HT-29 (cell line): ENCODE results near the gene RASGRP3. TPM values are rescaled to one million over a fixed set of nuclear protein-coding genes. Genes with fewer than 3 reads are reported as not detected.

Source experiments
- DNase-seq: peaks from one replicate; pipeline ENCODE4 v3.0.0-alpha.2; 2015; ENCODE audit warnings: low spot score
- total RNA-seq: library from RNA; depleted of rRNA; stranded (reverse); fragments of >200 nt; shearing (Covaris generic); gene quantifications from 2 replicates; pipeline ENCODE4 v1.2.3, GENCODE V29; 2014

RASGRP3 gene
- total RNA-seq, 1 experiment from 2014 or later = 0.41 TPM

DNA sequence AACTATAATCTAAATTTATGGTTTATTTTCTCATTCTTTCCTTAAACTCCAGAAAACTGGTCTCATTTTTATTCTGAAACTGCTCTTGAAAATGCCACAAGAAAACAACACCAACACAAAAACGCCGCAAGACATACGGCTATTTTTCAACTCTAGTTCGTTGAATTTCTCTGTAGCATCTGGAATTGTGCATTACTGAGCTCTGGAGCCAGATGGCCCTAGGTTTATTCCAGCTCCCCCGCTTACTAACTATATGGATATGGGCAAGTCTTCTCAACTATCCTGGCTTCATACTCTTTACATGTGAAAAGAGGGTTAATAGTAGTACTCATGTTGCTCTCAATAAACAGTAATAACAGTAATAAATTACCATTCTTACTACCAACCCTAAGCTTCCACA is 102.8 kb downstream of the RASGRP3 start:
- no peak for DNase-seq

DNA sequence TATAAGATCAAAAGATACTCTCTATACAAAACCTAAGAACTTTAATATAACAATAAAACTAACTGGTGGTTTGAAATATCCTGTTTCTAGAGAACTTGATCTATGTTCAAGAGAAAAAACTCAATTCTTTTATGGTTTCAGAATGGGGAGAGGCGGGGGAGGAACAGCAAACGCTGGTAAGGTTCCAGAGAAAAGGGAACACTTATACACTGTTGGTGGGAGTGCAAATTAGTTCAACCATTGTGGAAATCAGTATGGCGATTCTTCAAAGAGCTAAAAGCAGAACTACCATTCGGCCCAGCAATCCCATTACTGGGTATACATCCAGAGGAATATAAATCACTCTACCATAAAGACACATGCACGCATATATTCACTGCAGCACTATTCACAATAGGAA is 105.4 kb downstream of the RASGRP3 start:
- no peak for DNase-seq

DNA sequence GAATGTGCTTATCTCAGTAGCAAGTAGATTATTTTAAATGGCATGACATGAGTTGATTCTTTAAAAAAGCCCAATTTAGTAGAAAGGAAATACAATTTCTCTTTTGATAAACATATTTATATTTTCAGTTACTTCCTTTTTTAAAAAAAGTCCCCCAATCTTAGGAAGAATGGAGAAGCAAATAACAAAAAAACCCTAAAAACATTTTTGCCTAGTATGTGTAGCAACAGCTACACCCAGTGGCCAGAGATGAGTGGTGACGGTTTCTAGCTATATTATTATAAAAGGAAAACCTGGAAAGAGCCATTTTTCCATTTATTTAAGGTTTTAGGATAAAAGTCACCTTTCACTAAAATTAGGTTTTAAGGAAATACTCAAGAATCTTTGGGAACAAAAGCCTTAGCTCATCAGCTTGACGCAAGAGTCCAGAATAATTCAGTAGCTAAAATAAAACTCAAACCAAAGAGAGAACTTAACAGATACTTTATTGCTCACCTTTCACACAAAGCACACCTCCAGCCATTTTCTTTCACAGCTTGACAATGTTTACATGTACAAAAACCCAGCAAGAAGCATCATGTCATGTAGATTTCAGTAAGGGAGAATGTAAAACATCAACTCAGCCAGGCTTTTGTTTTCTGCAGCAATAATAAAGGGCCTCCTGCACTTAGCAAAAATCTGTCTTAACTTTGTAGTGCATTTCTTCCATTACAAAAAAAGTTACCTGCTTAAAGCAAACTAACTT is 106.9 kb downstream of the RASGRP3 start:
- peak; percentile 45 for DNase-seq

DNA sequence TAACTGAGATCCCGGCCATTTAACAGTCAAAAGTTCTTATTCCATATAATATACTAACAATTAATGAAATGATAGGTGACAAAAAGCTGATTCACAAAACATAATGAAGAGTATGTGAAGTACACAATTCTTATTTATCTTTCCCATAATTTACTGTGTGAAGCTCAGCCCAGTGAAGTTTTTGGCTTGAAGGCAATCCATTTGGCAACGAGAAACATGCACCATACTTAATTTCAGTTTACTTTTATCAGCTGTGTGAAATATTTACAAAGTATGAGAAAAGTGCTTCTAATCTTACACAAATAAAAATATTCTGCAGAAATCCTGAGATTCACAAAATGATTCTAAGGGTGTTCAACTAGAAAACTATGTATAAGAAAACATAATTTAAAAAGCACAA is 110.3 kb downstream of the RASGRP3 start:
- DNase-seq = no peak

DNA sequence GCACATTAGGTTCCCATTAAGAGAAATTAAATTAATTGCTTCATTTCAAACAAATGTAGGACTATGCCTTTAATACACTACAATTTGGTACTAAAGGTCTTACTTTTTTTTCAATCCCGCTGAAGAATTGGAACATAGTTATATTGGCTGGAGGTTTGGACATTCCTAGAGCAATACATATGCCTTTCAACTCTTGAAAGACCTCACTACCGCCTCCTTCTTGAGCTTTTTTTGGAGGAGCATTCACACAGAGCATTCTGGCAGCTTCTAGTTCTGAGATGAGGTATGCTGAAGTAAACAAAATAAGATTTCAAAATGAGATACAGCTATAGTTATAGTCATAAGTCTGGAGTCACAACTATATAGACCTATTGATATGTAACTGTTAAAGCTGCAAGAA is 111.8 kb downstream of the RASGRP3 start:
- no peak for DNase-seq

DNA sequence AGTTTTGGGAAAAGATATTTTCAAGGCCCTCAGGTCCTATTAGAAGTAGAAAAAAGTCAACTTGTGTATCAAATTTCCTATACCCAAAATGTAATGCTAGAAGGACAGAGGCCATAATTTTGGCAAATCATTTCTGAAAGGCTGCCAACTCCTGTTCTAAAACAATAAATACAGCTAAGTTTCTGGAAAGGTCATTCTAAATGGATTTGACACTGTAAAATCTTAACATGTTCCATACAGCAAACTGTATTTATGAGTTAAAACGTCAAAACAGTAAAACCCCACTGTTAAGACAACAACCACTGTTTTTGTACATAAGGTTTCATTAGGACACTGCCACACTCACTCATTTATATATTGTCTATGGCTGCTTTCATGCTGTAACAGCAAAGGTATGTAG is 113.0 kb downstream of the RASGRP3 start:
- no peak for DNase-seq

DNA sequence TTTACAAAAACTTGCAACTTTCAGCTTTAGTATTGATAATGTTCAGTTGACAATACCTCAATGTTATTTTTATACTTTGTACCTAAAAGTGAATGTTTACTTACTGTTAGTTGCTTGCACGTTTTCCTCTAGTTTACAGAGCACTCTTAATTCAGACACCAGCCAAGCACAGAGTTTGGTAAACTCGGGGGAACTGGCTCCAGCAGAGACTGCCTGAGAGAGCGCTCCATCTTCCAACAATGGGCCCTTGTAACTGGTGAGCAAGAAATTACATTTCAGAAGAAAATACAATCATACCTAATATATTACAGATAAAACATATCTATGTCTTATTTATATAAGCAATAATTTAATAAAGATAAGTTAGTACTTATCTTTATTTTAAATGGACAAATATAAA is 118.9 kb downstream of the RASGRP3 start:
- no peak for DNase-seq

DNA sequence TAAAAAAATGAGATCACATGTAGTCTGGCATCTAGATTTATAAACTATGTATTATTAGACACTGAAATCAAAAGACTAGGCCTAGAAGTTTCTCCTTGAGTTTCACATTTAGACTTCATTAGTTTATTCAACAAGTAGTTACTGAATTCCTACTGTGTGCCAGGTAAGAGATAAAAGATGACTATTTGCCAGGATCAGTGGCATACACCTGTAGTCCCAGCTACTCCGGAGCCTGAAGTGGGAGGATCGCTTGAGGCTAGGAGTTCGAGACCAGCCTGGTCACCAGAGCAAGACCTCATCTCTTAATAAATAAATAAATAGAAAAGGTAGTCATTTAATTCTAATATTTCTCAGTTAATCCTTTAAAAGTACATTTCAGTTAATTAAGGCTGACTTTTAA is 120.6 kb downstream of the RASGRP3 start:
- no peak for DNase-seq

DNA sequence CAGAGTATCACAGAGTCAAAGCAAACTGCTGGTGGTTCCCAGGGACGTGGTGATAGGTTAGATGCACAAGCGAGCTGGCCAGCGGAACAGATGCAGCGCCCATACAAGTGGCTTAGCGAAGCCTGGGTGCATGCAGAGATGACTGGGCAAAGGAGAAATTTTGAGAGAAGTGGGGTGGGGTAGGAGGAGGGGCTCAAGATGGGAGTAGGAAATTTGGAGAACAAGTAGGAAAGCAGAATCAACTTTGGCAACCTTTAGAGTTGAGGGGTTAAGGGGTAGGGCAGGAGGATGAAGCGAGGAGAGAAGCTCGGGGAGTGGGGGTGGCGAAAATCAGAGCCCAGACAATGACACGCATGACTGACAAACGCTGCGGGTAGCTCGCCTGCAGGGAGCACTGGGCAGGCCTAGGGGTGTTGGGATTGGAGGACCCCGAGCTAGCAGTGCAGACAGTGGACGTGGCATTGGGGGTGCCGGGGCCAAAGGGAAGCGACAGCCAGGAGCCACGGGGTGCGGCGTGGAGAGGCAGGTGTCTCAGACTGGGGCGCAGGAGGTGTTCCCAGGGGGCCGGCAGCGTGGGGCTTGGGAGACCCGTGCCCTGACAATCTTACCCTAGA is 122.2 kb downstream of the RASGRP3 start:
- DNase-seq = peak; percentile 46

DNA sequence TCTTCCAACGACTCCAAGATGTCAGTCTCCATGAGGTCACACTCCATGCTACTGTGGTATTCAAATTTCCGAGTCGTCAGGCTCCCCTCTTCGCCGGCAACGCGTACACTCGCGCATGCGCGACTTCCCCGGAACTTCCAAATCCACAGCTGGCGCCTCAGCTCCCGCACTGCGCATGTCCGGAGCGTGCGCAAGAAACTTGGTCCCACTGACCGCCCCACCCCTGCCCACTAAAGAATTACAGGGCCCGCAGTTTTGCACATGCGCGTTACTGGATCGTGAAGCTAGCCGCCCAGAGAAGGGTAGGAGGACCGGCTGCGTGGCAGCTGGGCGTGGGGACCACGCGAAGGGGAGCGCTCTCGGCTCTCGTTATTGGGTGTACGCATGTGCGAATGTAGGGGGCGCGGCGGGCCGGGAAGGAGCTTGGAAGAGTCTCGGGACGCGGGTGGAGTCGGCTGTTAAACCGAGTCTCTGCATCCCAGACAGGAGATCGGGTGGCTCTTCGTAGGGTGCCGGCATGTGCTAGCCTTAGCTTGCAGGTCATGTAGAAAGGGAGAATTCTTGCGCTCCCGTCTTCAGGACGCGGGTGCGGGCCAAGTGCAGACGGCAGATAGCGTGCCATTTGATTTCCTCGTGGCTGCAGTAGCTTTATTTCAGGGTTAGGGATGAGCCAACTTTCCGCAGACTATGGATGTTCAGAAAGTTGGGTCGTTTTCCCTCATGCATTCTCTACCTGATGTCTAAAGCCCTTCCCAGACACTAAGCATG is 122.9 kb downstream of the RASGRP3 start, which contains the start of gene FAM98A:
TSS of gene FAM98A (minus strand) at position 125 of the 768 bp plus-strand sequence. CDS start at position 47, 78 bp downstream.
- DNase-seq = peak; percentile 97

DNA sequence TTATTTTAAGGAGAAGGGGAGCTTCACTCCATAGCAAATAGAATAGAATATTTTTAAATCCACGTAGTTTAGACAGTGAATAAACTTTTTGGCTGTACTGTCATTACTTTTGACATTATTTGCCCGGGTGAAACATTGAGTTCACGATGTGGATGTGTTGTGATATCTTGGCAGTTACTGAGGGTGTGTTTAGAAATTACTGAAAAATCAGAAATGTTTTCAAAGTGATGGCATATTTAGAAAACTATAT is 123.4 kb downstream of the RASGRP3 start:
- DNase-seq = no peak

DNA sequence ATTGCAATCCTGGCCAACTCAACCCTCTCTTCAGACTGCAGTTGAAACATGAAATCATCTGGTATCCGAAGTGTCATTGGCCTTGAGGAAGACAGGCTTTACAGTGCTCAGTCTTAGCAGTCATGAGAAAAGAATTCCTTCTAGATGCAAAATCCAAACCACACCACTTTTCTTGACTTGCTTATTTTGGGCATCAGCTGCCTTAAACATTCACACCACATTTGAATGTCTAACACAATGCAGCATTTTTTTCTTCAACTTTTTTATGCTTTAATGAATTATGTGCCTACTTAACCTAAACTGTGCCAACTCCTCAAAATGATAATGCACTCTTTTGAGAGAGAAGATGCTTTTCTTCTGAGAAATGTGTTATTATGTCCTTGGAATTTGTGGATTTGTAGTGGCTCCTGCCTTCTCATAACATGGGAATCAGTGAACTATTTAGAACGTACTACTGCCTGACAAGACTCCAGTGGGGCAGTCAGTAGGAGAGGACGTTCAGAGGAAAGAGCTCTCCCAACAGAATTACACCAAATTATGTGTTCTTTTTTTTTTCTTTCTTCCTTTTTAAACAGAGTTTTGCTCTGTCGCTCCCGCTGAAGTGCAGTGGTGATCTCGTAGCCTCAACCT is 125.9 kb downstream of the RASGRP3 start:
- no peak for DNase-seq

DNA sequence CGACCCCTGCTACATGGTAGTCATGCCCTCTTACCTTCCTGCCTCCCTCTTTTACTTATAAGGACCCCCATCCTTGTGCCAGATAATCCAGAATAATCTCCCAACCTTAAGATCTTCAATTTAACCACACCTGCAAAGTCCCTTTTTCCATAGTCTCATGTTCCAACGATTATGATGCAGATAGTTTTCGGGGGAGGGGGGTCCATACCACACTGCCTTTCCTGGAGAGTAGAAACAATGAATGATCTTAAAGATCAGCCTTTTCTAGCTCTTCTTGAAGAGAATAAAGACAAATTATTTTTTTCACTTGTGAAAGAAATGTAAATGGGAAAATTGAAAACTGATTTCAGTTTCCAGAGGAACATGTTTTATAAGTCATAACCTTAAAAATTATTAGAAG is 127.0 kb downstream of the RASGRP3 start:
- no peak for DNase-seq

DNA sequence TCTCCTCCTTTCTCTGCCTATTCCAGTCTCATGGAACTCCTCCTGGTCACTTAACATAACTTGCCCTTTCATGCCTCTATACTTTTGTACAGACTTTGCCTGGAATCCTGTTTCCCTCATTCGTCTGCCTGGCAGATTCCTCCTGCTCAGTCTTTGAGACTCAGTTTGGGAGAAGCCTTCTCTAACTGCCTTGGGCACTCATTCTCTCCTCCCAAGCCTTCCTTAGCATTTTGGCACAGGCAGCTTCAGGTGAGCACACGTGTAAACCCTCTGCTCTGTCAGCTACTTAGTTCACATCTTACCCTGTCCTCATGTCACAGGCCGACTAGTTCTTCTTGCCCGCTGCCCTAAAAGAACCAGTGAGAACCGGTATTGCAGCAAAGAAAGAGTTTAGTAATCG is 128.6 kb downstream of the RASGRP3 start:
- no peak for DNase-seq

DNA sequence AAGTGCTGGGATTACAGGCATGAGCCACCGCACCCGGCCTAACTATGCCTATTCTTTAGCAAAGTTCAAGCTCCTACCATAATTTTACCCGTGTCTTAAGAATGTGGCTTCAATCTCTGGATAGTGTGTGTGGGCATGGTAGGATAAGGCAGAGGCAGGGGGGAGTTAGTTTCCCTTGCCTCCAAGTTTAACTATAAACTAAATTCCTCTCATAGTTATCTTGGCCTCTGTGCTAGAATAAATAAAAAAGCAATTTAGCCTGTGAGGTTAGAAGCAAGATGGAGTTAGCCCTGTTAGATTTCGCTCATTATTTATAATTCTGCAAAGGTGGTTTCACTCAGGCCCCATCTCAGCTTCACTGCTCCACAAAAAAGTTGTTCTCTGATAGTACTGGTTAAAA is 129.7 kb downstream of the RASGRP3 start:
- no peak for DNase-seq

DNA sequence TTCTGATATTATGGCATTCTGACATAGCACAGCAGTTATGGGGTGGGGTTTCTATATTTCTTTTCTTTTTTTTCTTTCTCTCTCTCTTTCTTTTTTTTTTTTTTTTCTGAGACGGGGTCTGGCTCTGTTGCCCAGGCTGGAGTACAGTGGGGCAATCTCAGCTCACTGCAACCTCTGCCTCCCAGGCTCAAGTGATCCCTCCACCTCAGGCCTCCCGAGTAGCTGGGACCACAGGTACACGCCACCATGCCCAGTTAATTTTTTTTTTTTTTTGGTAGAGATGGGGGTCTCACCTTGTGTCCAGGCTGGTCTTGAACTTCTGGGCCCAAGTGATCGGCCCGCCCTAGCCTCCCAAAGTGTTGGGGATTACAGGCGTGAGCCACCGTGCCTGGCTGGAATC is 130.2 kb downstream of the RASGRP3 start:
- DNase-seq = no peak

DNA sequence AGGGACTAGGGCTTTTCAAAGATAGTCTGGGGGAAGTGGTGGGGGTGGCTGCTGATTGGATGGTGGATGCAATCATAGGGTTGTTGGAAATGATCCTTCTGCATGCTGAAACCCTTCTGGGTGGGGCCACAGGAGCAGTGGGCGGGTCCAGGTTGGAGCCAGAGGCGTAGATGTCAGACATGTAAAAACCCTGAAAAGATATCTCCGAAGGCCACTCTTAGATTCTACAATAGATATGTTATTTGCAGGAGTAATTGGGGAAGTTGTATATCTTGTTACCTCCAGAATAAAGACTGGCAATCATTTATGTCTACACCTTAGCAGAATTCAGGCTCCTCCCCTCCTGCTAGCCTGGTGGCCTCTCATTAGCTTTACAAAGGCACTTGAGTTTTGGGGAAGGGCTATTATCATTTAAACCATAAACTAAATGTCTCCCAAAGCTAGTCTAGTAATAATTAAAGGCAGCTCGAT is 130.8 kb downstream of the RASGRP3 start:
- DNase-seq = no peak

DNA sequence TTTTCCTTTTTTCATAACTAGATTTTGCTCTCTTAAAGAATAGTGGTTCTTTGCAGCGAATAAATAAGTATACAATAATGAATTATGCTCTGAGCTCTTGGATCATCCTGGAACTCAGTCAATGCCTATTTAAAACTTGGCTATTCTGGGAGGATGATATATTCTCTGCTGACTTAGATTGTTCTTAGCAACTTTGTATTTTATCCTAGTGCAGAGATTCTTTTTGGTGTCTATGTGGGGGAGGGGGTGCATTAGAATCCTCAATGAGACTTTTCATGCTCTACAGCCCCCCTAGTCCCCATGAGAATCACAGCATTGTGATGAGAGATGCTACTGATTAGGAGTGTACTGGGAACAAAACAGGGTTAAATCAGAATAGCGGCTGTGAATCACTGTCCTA is 131.5 kb downstream of the RASGRP3 start:
- no peak for DNase-seq

DNA sequence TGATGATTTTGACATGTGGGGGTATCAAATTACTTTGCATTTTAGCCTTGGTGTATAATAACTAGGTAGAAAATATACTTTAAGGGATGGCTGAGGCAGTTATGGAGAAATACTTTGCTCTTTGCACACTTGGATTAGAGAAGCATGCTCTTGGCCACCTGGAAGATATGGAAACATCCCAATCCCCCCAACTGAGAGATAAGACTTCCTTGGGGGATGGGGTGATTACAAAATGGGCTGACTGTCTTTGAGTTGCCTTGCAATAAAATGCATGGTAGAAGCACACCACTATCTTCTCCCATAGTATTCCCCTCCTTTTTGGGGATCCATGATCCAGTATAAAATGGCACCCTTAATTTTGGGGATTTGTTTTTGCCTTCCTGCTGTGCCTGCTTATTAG is 137.7 kb downstream of the RASGRP3 start:
- no peak for DNase-seq
